ENCODE results near the gene SP140L.
"Not testable (repeated sequence)": the region's sequence is repeated elsewhere in the genome, so short reads cannot be mapped to it uniquely, and the experiment has no call there.

The SP140L gene

DNA sequence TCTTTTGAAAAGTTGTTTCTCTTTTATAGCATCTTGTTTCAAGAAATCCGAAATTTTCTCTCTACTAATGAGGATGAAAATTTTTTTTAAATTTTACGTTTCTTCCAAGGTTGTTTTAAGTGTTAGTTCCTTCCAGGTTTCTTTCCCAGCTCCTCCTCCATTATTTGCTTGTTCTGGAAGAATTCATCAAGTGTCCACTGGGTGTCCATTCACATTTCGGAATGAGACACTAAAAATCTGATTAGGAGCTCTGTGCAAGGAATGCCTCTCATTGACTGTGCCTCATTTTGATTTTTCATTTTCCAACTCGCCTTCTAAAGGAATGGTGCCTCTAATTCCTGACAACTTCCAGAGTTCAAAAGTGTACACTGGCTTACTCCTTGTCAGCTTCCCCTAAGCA lies 95.2 kb downstream of the SP140L start:
- no peak for DNase-seq

DNA sequence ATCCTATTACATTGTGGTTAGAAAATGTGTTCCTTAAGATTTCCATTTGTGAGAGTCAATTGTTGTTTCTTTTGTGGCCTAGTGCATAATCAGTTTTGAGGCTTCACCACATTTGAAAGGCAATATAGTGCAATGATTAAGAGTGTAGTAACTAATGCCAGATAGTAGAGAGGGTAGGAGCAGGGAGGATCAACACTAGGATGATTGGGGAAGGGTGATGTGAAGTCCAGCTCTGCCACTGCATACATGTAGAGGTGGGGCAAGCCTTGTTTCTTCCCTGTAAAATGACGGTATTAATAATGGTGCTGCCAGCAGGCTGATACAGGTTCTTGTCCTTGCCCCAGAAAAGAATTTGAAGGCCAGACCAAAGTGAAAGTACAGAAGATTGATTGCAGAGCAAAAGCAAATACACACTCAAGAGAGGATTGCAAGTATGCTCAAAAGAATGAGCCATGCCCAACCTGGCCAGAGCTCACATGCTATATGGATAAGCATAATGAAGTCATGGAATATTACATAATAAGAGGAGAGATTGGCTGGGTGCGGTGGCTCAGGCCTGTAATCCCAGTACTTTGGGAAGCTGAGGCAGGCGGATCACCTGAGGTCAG lies 97.0 kb downstream of the SP140L start:
- DNase-seq = no peak

DNA sequence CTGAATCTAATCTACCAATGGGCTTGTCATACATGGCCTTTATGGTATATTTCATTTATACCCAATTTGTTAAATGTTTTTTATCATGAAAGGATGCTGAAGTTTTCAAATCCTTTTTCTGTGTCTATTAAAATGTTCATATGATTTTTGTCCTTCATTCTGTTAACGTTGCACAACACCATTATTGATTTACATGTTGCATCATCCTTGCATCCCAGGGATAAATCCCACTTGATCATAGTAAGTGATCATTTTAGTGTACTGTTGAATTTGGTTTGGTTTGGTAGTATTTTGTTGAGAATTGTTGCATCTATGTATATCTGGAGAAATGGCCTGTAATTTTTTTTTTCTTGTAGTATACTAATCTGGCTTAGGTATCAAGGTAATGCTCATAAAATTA lies 98.4 kb downstream of the SP140L start:
- no peak for DNase-seq

DNA sequence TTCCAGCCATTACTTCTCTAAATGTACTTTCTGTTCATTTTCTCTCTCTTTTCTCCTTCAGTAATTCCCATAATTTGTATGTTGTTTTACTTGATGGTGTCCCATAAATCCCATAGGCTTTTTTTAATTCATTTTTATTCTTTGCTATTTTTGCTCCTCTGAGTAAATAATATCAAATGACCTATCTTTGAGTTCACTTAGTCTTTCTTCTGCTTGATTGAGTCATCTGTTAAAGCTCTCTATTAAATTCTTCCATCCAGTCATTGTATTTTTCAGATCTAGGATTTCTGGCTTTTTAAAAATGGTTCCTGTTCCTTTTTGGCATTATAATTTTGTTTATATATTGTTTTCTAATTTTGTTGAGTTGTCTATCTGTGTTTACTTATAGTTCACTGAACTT lies 102.5 kb downstream of the SP140L start:
- no peak for DNase-seq

DNA sequence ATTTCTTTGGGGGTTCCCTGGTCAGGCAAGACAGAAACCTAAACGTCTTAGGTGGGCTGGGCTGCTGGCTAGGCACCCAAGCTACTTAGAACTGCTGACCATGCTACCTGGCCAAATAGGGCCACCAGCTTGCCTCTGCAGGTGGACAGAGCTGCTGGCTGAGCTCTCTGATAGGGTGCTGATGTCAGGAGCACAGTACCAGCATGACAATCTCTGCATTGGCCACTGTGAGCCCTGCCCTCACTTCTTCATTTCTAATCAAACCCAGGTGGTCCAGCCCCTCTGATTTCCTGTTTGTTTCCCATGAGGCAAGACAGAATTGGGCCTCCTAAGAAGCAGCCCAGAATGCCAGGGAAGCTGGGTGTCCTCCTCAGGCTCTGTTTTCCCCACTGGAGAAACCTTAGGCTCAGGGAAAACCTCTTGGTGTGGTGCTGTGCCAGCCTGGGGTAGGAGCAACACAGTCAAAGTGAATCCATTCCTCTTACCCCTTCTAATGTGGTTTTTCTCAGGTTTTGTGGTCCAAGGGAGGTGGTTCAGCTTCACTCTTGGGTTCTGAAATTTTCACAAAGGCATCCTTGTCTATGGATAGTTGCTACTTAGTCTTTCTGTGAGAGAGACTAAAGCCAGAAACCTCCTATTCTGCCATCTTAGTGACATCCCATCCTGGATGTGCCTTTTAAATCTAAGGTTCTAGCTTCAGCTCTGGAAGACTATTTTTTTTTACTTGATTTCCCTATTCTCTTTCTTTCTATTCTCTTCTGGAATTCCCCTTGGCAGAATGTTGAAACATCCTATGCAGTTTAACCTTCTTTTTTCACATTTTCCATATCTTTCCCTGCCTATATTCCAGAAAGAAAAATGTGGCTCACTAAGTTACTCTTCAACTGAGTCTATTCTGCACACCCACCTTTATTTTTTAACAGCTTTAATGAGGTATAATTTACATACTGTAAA lies 104.2 kb downstream of the SP140L start:
- DNase-seq = no peak

DNA sequence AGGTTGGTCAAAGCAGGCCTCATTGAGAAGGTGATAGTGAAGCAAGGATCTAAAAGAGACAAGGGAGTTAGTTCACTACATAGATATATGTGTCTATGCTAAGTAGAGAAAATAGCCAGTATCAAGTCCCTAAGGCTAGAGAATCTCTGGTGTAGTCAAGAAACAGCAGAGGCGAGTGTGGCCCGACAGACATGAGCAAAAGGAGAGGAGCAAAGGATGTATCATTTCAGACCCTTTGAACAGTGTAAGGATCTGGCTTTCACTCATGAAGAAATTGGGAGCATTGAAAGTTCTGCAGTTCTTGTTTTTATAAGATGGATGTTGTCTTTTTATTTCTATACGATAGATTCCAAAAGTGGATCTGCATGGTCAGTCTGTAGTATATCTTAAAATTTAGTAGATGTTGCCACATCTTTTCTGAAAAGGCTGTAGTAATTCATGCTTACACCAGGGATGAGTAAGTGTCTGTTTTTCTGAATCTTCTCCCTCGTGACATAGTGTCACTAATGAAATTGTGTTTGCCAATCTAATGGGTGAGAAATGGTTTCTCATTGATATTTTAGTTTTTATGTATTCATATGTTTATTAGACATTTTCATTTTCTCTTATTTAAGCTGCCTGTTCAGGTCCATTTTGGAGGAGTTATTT lies 107.8 kb downstream of the SP140L start:
- DNase-seq = peak in 2 of 4 experiments; percentile 74 to 76

DNA sequence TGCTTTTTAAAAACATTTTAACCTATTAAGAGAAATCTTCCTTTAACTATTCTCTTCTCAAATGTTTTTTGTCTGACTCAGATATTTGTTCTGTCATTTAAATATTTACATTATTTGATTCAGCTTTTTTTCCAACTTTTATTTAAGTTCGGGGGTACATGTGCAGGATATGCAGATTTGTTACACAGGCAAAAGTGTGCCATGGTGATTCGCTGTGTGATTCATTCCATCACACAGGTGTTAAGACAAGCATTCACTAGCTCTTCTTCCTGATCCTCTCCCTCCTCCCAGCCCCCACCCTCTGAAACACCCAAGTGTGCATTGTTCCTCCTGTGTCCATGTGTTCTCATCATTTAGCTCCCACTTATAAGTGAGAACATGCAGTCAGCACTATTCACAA lies 108.4 kb downstream of the SP140L start:
- DNase-seq = no peak

DNA sequence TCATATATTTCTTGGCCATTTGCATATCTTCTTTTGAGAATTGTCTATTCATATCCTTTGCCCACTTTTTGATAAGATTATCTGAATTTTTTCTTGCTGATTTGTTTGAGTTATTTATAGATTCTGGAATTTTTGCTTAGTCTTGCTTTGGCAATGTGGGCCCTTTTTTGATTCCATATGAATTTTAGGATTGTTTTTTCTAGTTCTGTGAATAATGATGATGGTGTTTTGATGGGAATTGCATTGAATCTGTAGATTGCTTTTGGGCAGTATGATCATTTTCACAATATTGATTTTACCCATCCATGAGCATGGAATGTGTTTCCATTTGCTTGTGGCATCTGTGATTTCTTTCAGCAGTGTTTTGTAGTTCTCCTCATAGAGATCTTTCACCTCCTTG lies 112.1 kb downstream of the SP140L start:
- not testable (repeated sequence) for DNase-seq

DNA sequence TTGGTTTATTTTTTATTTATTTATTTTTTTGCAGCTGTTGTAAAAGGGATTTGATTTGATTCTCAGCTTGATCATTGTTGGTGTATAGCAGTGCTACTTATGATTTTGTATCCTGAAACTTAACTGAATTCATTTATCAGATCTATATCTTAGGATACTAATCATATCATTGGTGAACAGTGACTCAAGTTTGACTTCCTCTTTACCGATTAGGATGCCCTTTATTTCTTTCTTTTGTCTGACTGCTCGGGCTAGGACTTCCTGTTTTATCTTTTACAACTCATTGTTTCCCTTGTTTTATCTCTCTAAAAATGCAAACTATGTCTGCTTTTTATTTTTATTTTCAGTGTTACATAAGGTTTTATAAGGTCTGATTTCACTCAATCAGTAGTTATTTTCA lies 112.6 kb downstream of the SP140L start:
- peak in 2 of 4 experiments; percentile 61 to 65 for DNase-seq

DNA sequence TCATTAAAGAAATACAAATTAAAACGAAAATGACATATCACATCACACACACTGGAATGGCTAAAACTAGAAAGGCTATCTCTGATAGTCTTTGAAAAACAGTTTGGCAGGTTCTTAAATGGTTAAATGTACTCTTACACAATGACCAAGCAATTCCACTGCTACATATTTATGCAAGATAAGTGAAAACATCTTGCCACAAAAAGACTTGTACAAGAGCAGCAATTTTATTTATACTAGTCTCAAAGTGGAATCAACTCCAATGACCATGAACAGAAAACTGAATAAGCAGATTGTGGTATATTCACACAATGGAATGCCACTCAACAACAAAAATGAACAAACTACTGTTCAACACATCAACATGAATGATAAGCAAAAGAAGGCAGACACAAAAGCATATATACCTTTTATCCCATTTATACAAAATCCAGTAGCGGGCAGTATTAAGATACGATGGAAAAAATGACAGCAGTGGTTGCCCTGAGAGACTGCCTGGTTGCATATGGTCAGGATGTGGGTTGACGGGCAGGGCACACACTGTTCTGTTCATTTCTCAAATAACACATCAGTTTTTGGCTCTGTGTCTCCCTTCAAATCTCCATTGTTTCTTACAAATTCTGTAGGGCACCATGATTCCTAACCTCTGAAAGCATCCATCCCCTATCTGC lies 114.4 kb downstream of the SP140L start:
- DNase-seq = peak in 3 of 4 experiments; percentile 29 to 44 (median 34)

DNA sequence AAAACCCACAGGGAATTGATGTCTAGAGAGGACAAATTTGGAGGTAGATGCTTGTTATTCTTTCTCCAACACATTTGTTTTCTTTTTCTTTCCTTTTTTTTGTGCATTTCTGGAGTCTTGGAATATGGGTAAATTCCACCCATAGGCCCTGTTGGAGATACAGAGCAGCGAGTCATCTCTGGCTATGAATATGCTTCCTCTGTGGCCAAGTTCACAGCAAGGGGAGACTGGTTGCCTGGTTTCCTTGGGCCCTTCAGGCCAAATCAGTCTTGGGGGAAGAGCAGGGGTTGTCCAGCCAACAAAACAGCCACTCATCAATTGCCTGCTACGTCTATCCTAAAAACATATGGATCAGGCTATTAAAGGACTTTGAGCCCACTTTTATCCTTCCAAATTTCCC lies 116.5 kb downstream of the SP140L start:
- DNase-seq = no peak

DNA sequence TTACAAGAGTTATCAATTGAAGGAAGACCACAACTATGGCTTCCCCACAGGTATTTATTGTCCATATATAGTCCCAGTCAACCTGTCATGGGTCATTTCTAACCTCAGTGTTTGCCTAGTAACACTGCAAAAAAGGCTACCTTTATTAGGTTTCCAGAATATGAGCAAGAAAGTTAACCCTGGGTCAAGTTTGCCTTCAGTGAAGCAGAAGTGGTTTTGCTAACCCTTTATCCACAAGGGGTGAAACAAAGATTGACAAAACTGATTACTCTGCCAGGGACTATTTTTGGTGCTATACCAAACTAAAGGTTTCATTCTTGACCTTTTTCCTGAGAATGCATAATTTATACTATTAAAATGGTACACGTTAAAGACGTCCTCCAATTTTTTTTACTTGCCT lies 117.8 kb downstream of the SP140L start:
- no peak for DNase-seq

DNA sequence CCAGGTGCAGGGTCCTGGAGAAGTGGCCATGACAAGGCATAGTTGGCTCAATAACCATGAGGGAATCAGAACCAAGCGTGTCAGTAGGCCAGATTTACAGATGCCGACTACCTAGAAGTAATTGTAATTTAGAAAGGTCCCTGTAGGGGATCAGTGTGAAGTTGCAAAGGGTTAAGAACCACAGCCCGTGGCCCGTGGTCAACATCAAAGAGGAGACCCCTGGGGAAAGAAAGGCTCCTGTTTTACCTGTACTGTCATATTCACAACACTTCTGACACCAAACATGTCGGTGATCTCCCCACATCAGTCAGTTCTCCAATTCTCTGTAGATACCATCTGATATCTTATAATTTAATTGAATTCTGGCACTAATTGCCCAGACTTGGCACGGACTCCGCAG lies 120.0 kb downstream of the SP140L start:
- no peak for DNase-seq

DNA sequence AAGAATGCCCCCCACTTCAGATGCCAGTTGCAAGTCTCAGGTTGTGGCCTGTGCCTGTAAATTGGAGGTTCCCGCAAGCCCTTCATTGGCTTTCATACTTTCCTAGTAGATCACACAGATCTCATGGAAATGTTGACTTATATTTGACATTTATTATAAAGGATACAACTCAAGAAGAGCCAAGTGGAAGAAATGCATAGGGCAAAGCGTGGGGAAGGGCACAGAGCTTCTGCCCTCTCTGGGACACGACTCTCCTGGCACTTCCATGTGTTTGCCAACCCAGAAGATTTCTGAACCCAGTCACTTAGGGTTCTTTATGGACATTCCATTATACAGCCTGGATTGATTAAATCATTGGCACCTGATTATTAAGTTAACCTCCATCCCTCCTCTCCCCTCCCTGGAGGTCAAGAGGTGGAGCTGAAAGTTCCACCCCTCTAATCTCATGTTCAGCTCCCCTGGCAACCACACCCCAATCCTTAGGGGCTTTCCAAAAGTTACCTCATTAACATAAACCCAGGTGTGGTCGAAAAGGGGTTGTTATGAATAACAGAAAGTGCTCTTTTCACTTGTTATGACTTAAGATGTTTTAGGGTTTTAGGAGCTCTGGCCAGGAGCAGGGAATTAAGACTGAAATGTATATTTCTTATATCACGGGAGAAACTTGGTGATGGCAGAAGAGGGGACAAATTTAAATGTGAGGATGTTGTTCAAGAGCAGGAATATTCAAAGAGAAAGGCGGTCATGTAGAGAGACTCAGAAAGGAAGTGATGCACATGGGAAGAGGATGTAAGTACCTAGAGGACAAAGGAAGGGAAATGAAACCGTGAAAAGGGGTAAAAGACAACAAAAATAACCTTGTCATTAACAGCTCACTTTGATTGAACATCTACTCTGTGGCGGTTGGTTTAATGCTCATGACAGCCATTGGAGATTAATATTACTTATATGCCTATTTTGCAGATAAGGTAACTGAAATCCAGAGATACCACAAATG lies 120.8 kb downstream of the SP140L start:
- peak in 2 of 4 experiments; percentile 35 to 40 for DNase-seq

DNA sequence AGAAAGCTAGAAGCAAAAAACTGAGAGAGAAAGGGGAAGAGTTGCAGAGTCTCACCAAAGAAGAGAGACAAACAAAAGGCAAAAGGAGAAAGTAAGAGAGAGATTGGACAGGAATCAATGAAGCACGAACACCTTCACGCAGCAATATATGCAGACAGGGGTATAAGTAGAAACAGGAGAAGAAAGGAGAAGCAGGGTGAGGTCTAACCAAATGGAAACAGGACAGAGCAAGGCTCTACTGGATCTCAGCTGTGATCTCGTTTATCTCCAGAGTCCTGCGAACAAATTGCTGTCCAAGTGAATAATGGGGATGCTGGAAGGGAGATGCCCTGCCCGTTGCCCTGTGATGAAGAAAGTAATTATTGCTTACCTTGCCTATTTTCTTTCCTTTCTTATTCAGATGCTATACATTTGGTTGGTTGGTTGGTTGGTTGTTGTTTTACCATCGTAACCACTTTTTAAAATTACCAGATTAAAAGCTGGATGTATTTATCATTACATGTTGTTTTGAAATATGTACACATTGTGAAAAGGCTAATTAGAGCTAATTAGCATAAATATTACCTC lies 123.0 kb downstream of the SP140L start:
- no peak for DNase-seq

DNA sequence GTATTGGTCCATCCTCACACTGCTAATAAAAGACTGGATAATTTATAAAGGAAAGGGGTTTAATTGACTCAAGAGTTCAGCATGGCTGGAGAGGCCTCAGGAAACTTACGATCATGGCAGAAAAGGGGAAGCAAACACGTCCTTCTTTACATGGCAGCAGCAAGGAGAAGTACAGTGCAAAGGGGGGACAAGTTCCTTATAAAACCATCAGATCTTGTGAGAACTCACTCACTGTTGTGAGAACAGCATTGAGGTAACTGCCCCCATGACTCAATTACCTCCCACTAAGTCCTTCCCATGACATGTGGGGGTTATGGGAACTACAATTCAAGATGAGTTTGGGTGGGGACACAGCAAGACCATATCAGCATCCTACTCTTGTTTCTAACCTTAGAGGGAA lies 126.0 kb downstream of the SP140L start:
- peak; percentile 28 to 72 (median 44) for DNase-seq
